Naive B cell (primary cell): ENCODE results near the gene ZFP90. TPM values are rescaled to one million over a fixed set of nuclear protein-coding genes. Genes with fewer than 3 reads are reported as not detected.

Source experiments
- ATAC-seq, 2 donors: fragments of 150-1000 bp; cut with Tn5 transposase; 2 replicates each; pipeline ENCODE4 v1.10.0; 2021; ENCODE audit warnings: low read depth in 2 of 2, mild to moderate bottlenecking in 2 of 2, moderate library complexity in 2 of 2
- DNase-seq: peaks from one replicate; pipeline ENCODE4 v3.0.0; 2022
- H3K27ac Mint-ChIP-seq, 6 donors: one replicate each; pipeline ENCODE4 v1.8.0; 2020 to 2022; ENCODE audit warnings: mild to moderate bottlenecking in 6 of 6, mixed read lengths in 6 of 6, moderate library complexity in 5 of 6, inconsistent platforms in 2 of 6
- H3K27me3 Mint-ChIP-seq, 3 donors: one replicate each; pipeline ENCODE4 v1.8.0; 2021 to 2022; ENCODE audit warnings: mixed read lengths in 3 of 3, mild to moderate bottlenecking in 1 of 3
- H3K36me3 Mint-ChIP-seq, 2 donors: one replicate each; pipeline ENCODE4 v1.8.0; 2020 to 2022; ENCODE audit warnings: mixed read lengths in 2 of 2, inconsistent platforms in 1 of 2, mild to moderate bottlenecking in 1 of 2
- H3K4me1 Mint-ChIP-seq, 3 donors: one replicate each; pipeline ENCODE4 v1.8.0; 2020 to 2022; ENCODE audit warnings: mixed read lengths in 3 of 3, inconsistent platforms in 1 of 3, mild to moderate bottlenecking in 1 of 3, moderate library complexity in 1 of 3
- H3K4me3 Mint-ChIP-seq, 8 donors: one replicate each; pipeline ENCODE4 v1.8.0; 2020 to 2022; ENCODE audit warnings: mild to moderate bottlenecking in 8 of 8, mixed read lengths in 8 of 8, moderate library complexity in 8 of 8, inconsistent platforms in 2 of 8
- H3K9me3 Mint-ChIP-seq, 7 donors: one replicate each; pipeline ENCODE4 v1.8.0; 2020 to 2022; ENCODE audit warnings: mixed read lengths in 7 of 7, mild to moderate bottlenecking in 5 of 7, inconsistent platforms in 2 of 7, moderate library complexity in 1 of 7
- polyA plus RNA-seq, 6 donors: library from polyadenylated mRNA; unstranded; fragments of 300-500 nt; fragmentation: Illumina TruSeq; gene quantifications; one replicate each; pipeline ENCODE4 v1.2.3, GENCODE V29; 2021; ENCODE audit warnings: low read depth in 6 of 6

ZFP90 gene
- polyA plus RNA-seq, 6 donors from 2014 or later, result 11.0 to 17.4 (median 13.5) TPM

DNA sequence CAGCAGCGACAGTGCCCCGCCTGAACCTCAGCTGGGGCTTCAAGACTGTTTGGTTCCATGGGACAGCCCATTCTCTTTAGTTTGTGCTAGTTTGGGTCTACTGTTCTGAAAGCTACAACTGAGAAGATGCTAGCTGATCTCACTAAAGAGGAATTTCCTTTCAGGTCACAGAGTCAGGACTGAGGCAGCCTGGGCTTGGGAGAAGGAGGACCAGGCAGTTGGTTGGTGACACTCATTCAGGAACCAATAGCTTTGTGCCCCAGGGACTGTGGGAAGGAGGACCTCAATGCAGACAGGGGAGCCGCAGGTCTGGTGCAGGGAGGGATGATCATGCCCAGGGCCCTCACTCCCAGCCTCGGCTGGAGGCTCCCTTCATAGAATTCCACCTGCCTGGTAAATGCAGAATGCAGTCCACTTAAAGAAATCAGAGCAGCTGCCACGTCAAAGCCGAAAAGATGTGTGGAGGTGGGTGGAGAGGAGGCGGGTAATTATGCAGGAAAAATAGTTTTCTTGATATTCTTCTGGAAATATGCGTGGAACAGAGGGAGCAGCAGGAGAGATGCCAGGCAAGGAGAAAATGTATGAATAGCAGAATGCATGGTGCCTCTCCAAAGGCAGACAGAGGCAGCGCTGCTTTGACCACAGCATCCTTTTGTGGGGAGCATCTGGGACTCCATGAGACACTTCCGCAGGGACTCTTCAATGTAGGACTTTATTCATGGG is 32.6 kb upstream of the ZFP90 start:
- DNase-seq, result no peak
- peaks cover 0 to 34% (median 16%) of the 10 kb centered on the region in 3 donors for H3K27me3 Mint-ChIP-seq
- no peak for ATAC-seq
- H3K4me1 Mint-ChIP-seq, result peaks cover 0 to 7% (median 0%) of the 10 kb centered on the region in 3 donors
- no peak overlapping the region for H3K4me3 Mint-ChIP-seq
- H3K9me3 Mint-ChIP-seq, result peaks cover 0 to 2% (median 0%) of the 10 kb centered on the region in 7 donors
- H3K27ac Mint-ChIP-seq, result peak overlapping the region in 1 of 6 donors; percentile 89
- H3K36me3 Mint-ChIP-seq, result no peaks in the 10 kb centered on the region

DNA sequence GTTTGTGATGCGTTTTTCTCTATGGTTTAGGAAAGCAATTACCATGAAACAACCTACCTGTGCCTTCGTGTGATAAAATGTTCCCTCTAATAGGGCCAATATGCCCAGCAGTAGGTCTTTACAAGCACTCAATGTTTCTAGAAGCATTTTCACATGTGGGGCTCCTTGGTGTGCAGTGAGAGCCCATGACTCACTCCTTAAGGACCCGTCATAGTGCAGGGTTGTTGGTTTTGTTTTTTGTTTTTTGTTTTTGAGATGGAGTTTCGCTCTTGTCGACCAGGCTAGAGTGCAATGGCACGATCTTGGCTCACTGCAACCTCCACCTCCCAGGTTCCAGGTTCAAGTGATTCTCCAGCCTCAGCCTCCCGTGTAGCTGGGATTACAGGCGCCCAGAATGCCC is 31.1 kb upstream of the ZFP90 start:
- peaks cover 0 to 2% (median 0%) of the 10 kb centered on the region in 7 donors for H3K9me3 Mint-ChIP-seq
- no peak overlapping the region for H3K27ac Mint-ChIP-seq
- ATAC-seq, result no peak
- peaks cover 0 to 34% (median 16%) of the 10 kb centered on the region in 3 donors for H3K27me3 Mint-ChIP-seq
- peaks cover 0 to 7% (median 0%) of the 10 kb centered on the region in 3 donors for H3K4me1 Mint-ChIP-seq
- peak overlapping the region in 1 of 8 donors; percentile 66 for H3K4me3 Mint-ChIP-seq
- H3K36me3 Mint-ChIP-seq, result no peaks in the 10 kb centered on the region
- no peak for DNase-seq

- Mint-ChIP-seq H3K4me1 (peaks cover 0 to 7% (median 0%) of the 10 kb centered on the region in 3 donors), H3K27ac (no peak overlapping the region), H3K27me3 (peaks cover 0 to 34% (median 16%) of the 10 kb centered on the region in 3 donors), H3K4me3 (peak overlapping the region in 2 of 8 donors; percentile 23 to 65), H3K9me3 (peaks cover 0 to 2% (median 0%) of the 10 kb centered on the region in 7 donors), H3K36me3 (no peaks in the 10 kb centered on the region)
- DNase-seq (no peak), ATAC-seq (no peak)
These were observed 30.4 kb upstream of the ZFP90 start for GRCh38 chr16:68508641-68509240.

- Mint-ChIP-seq H3K4me3 (no peak overlapping the region), H3K9me3 (peaks cover 0 to 2% (median 0%) of the 10 kb centered on the region in 7 donors), H3K27me3 (peaks cover 0 to 34% (median 16%) of the 10 kb centered on the region in 3 donors), H3K36me3 (no peaks in the 10 kb centered on the region), H3K27ac (peak overlapping the region in 1 of 6 donors; percentile 10), H3K4me1 (peaks cover 0 to 7% (median 0%) of the 10 kb centered on the region in 3 donors)
- no peak for ATAC-seq
- DNase-seq, result no peak
These were observed 29.7 kb upstream of the ZFP90 start for GRCh38 chr16:68509381-68509780.

- Mint-ChIP-seq H3K4me3 (no peak overlapping the region), H3K9me3 (peaks cover 0 to 2% (median 0%) of the 10 kb centered on the region in 7 donors), H3K36me3 (no peaks in the 10 kb centered on the region), H3K27ac (no peak overlapping the region), H3K27me3 (peaks cover 0 to 34% (median 16%) of the 10 kb centered on the region in 3 donors), H3K4me1 (peaks cover 0 to 7% (median 0%) of the 10 kb centered on the region in 3 donors)
- no peak for ATAC-seq
- DNase-seq, result no peak
These were observed 28.3 kb upstream of the ZFP90 start for GRCh38 chr16:68510775-68511174.

DNA sequence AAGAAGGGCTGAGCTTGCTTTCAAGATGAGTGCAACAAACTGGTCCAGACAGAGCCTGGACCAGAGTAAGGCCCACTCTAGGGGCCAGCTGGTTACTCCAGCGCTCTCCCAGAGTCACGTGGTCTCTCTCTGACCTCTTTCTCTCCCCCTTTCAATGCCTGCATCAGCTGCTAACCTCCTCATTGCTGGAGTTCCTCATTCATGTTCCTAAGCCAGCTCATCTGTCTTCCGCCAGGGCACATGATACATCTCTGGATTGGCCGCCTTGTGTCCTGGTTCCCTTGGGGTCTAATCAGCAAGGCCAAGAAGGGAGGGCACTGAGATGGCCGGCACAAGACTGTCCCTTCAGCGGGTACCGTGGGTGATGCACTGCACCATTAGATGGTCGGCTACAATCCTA is 26.9 kb upstream of the ZFP90 start:
- peaks cover 0 to 7% (median 0%) of the 10 kb centered on the region in 3 donors for H3K4me1 Mint-ChIP-seq
- DNase-seq, result no peak
- H3K27ac Mint-ChIP-seq, result peak overlapping the region in 1 of 6 donors; percentile 7
- peaks cover 0 to 2% (median 0%) of the 10 kb centered on the region in 7 donors for H3K9me3 Mint-ChIP-seq
- ATAC-seq, result no peak
- no peak overlapping the region for H3K4me3 Mint-ChIP-seq
- H3K36me3 Mint-ChIP-seq, result no peaks in the 10 kb centered on the region
- H3K27me3 Mint-ChIP-seq, result peaks cover 0 to 26% (median 10%) of the 10 kb centered on the region in 3 donors

DNA sequence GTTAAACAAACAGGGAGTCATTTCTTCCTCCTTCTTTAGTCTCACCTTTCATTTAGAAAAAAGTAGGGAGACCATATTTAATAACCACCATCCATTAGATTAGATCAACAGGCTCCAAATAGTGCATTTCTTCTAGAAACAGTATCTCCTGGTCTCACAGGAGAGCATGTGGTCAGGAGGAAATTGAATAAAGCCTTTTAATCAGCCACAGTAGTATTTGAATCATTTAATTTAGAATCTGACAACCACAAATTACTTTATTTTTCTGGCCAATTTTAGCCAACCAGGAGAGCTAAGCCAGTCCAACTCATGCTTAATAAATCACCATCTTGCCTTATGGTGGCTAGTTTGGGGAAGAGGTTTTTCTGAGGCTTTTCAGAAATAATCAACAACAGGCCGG is 26.3 kb upstream of the ZFP90 start:
- Mint-ChIP-seq H3K9me3 (peaks cover 0 to 2% (median 0%) of the 10 kb centered on the region in 7 donors), H3K27ac (no peak overlapping the region), H3K4me1 (peaks cover 3 to 7% (median 5%) of the 10 kb centered on the region in 3 donors), H3K4me3 (no peak overlapping the region), H3K27me3 (peaks cover 0 to 25% (median 10%) of the 10 kb centered on the region in 3 donors), H3K36me3 (no peaks in the 10 kb centered on the region)
- ATAC-seq, result no peak
- no peak for DNase-seq

DNA sequence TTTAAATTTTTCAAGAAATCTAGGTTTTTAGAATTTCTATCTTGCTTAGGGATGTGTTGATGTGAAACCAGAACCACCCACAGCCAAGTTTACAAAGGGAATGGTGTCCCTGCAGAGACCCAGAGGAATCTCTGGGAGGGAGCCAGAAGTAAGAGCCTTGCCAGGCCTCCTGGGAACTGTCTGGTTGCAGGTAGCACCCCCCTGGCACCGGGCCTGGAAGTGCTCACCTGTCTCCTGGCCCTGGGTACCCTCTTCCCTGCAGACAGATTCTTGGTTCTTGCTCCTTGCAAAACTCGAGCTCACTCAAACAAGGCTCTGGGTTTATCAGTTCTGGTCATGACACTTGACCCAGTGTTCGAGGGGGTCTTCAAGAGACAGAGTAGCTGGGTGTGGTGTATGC is 24.6 kb upstream of the ZFP90 start:
- H3K36me3 Mint-ChIP-seq, result no peaks in the 10 kb centered on the region
- DNase-seq, result no peak
- H3K4me3 Mint-ChIP-seq, result no peak overlapping the region
- ATAC-seq, result no peak
- H3K4me1 Mint-ChIP-seq, result peaks cover 6 to 8% (median 7%) of the 10 kb centered on the region in 3 donors
- no peaks in the 10 kb centered on the region for H3K9me3 Mint-ChIP-seq
- H3K27ac Mint-ChIP-seq, result no peak overlapping the region
- peaks cover 0 to 7% (median under 1%) of the 10 kb centered on the region in 3 donors for H3K27me3 Mint-ChIP-seq

DNA sequence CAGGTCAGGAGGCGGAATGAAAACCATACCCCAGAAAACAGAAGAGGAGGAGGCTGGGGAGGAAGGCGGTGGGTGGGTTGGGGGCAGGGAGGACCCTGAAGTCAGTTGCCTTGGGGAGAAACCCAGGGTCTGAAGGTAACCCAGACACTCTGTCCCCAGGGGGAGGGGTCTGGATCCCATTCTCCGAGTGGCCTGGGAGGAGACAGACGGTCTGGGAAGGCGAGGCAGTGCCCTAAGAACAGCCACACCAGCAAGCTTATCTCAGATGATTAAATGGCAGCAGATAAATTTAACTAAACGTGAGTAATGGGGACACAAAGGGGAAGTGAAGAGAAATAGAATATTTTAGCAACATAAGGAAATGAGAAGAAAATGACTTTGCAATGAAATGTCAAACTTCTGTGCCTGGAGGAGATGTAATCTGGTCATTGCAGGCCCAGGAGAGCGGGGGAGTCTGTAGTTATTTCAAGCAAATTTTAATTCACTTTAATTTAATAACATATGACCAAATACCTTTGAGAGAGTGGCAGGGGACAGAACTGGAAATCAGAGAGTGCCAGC is 21.4 kb upstream of the ZFP90 start:
- H3K9me3 Mint-ChIP-seq, result no peaks in the 10 kb centered on the region
- no peak overlapping the region for H3K4me3 Mint-ChIP-seq
- H3K27ac Mint-ChIP-seq, result peak overlapping the region in 2 of 6 donors; percentile 6 to 14
- ATAC-seq (no peak), DNase-seq (no peak)
- H3K27me3 Mint-ChIP-seq, result peaks cover 0 to 4% (median 0%) of the 10 kb centered on the region in 3 donors
- peaks cover 10 to 16% (median 13%) of the 10 kb centered on the region in 3 donors for H3K4me1 Mint-ChIP-seq
- no peaks in the 10 kb centered on the region for H3K36me3 Mint-ChIP-seq

DNA sequence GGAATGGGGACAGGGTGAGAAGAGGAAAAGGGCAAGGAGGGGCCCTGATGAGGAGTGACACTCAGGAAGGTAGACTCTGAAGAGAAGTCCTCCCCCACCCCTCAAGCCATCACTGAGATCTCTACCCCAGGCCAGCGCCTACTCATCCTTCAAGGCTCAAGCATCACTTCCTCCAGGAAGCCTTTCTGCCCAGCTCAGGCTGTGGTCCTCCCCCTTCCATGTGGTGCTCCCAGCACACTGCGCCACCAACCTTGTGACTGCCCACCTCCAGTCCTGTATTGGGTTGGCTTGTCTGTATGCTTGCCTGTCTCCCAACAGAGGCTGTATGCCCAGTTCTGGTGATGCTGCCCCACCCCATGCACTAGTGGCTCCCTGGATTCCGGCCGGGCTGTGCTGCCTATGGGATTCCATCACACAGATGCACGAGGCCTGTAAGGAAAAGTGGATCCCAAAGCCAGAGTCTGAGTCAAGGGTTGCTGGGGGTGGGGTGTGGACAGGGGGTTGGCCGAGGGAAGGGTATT is 19.8 kb upstream of the ZFP90 start:
- Mint-ChIP-seq H3K27me3 (peaks cover 0 to 4% (median 0%) of the 10 kb centered on the region in 3 donors), H3K27ac (no peak overlapping the region), H3K9me3 (no peaks in the 10 kb centered on the region), H3K4me3 (no peak overlapping the region), H3K4me1 (peaks cover 10 to 16% (median 13%) of the 10 kb centered on the region in 3 donors), H3K36me3 (no peaks in the 10 kb centered on the region)
- DNase-seq (no peak), ATAC-seq (no peak)

DNA sequence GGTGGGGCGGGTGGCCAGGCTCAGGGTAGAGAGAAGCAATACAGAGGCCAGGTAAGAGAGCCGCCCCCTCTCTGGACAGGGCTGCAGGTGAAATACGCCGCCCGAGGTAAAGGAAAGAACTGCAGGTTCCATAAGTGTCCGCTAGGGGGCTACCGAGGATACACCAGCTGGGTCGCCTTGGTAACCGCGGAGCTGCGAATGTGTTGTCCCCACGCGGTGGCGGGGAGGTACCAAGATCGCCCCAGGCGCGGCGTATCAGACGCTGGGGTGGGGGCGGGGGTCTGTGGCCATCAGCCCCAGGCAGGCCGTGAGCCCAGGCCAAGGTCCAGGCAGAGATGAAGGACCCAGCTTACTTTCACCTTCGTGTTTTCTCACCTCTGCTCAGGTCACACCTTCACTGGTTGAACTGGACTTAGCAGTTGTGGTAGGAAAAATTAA is 18.4 kb upstream of the ZFP90 start:
- no peaks in the 10 kb centered on the region for H3K36me3 Mint-ChIP-seq
- peaks cover 10 to 16% (median 13%) of the 10 kb centered on the region in 3 donors for H3K4me1 Mint-ChIP-seq
- H3K9me3 Mint-ChIP-seq, result no peaks in the 10 kb centered on the region
- DNase-seq (peak; percentile 87), ATAC-seq (peak; percentile 95 to 96)
- peaks cover 0 to 4% (median 0%) of the 10 kb centered on the region in 3 donors for H3K27me3 Mint-ChIP-seq
- H3K27ac Mint-ChIP-seq, result peak overlapping the region; percentile 38 to 99 (median 91)
- peak overlapping the region; percentile 42 to 82 (median 60) for H3K4me3 Mint-ChIP-seq

DNA sequence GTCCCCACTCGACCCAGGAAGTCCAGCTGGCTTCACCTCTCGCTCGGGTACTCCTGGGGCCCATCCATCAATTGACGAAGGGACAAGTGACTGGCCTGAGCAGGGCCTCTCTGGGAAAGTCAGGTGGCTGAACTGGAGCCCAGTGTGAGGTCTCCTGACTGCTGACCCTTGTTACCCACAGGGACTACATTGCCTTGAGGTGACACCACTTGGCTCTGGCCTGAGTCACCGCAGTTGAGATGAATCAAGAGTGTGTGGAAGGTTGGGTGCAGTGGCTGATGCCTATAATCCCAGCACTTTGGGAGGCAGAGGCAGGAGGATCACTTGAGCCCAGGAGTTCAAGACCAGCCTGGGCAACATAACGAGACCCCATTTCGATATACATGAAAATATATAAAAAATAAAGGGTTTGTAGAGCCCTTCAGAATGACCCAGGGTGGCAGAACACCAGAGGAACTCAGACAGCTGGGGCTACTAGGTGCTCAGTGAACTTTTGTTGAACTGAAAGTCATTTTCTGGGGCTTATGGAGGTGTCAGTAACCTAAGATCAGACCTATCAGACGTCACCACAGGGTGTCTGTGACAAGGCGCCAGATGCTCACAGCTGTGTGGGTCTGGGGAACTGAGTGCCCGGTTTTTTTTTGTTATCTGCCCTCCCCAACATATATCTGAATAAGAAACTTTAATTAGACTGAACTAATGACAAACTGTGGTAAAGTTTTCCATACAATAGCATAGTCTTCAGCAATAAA is 14.8 kb upstream of the ZFP90 start:
- Mint-ChIP-seq H3K4me3 (no peak overlapping the region), H3K4me1 (peaks cover 14 to 20% (median 14%) of the 10 kb centered on the region in 3 donors), H3K9me3 (peaks cover 0 to 2% (median 0%) of the 10 kb centered on the region in 7 donors), H3K27me3 (peaks cover 0 to 4% (median 0%) of the 10 kb centered on the region in 3 donors), H3K27ac (no peak overlapping the region), H3K36me3 (no peaks in the 10 kb centered on the region)
- ATAC-seq (no peak), DNase-seq (no peak)
